H1 (cell line): ENCODE data around the gene ADGRV1. TPM values are rescaled to one million over a fixed set of nuclear protein-coding genes. Genes with fewer than 3 reads are reported as not detected.

Source experiments
- CTCF ChIP-seq, 3 experiments: IDR thresholded peaks; 1 replicate in 2 of 3; 2 replicates in 1 of 3; pipeline versions ENCODE4 v1.5.1 to v1.6.1; 2011; ENCODE audit warnings: low read length in 3 of 3, mild to moderate bottlenecking in 3 of 3, inconsistent platforms in 2 of 3, low read depth in 1 of 3, moderate library complexity in 1 of 3; ENCODE audit not compliant: insufficient read depth in 1 of 3; ENCODE audit errors: control extremely low read depth in 1 of 3
- SIRT6 ChIP-seq: IDR thresholded peaks from one replicate; pipeline ENCODE4 v1.7.1; 2012; ENCODE audit warnings: low read length, inconsistent platforms
- SRF ChIP-seq: IDR thresholded peaks from 2 replicates; pipeline ENCODE4 v1.6.1; 2011; ENCODE audit warnings: mild to moderate bottlenecking, low read depth, low read length, moderate library complexity
- TCF12 ChIP-seq: IDR thresholded peaks from 2 replicates; pipeline ENCODE4 v1.6.1; 2011; ENCODE audit warnings: low read depth, mild to moderate bottlenecking, low read length
- polyA plus RNA-seq, 7 experiments: library from polyadenylated mRNA; depleted of rRNA in 3 of 7; stranded (reverse) in 5 of 7; unstranded in 2 of 7; fragments of >200 nt in 5 of 7; fragments of 200-250 nt in 2 of 7; gene quantifications; 1 replicate in 5 of 7; 2 replicates in 1 of 7; 4 replicates in 1 of 7; pipeline versions ENCODE4 v1.2.1 to v1.2.3, GENCODE V29; 2011 to 2013; ENCODE audit warnings: missing spikeins in 2 of 7, mixed read lengths in 2 of 7
- total RNA-seq: library from RNA; stranded (reverse); fragmentation: NEBNext Ultra II Directional; extraction: Animal tissue kit (Norgen Biotek cat#: 25700); gene quantifications from 2 replicates; pipeline ENCODE4 v1.2.1, GENCODE V29; 2021

Gene ADGRV1
- total and polyA plus RNA-seq, 2 of the 8 experiments (the other 6 are each of a cell fraction or from before 2014, with no cell fraction given), result 53.1 to 62.2 TPM

- TF ChIP-seq CTCF (IDR thresholded peaks at IDR 0.05; ENCODE audit: control extremely low read depth in 1 of 3, insufficient read depth in 1 of 3, low read depth in 1 of 3, low read length in 3 of 3) (no peak), SRF (no peak), TCF12 (no peak), SIRT6 (no peak)
Observed at GRCh38 chr5:90550963-90551362, 7.6 kb upstream of the ADGRV1 start (continued).
